Upper lobe of left lung (tissue), 4 donors: ENCODE measurements around the gene CEP72.

Experiments used
- POLR2AphosphoS5 ChIP-seq, 2 donors: sonication (generic); formaldehyde crosslinking; IDR thresholded peaks; one replicate each; pipeline ENCODE4 v1.5.1; 2017; ENCODE audit warnings: antibody characterized with exemption in 2 of 2
- TF ChIP-seq, protein P1 (sequence below), 6 experiments: fragments of 450-650 bp in 4 of 6; fragments of 200-600 bp in 2 of 6; sonication (generic) in 2 of 6; IDR thresholded peaks; one replicate each; pipeline ENCODE4 v1.5.1; 2016 to 2019; ENCODE audit warnings: antibody characterized with exemption in 6 of 6

GRCh38 chr5:652023-652515, 39.9 kb downstream of the CEP72 start:
- TF ChIP-seq, protein P1, sequence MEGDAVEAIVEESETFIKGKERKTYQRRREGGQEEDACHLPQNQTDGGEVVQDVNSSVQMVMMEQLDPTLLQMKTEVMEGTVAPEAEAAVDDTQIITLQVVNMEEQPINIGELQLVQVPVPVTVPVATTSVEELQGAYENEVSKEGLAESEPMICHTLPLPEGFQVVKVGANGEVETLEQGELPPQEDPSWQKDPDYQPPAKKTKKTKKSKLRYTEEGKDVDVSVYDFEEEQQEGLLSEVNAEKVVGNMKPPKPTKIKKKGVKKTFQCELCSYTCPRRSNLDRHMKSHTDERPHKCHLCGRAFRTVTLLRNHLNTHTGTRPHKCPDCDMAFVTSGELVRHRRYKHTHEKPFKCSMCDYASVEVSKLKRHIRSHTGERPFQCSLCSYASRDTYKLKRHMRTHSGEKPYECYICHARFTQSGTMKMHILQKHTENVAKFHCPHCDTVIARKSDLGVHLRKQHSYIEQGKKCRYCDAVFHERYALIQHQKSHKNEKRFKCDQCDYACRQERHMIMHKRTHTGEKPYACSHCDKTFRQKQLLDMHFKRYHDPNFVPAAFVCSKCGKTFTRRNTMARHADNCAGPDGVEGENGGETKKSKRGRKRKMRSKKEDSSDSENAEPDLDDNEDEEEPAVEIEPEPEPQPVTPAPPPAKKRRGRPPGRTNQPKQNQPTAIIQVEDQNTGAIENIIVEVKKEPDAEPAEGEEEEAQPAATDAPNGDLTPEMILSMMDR (IDR thresholded peaks at IDR 0.05) = no peak
- TF ChIP-seq POLR2AphosphoS5 (IDR thresholded peaks at IDR 0.05) = no peak
